AG08395 (cell line): ENCODE data around the gene USP15.

Experiments used
- DNase-seq: peaks from one replicate; pipeline ENCODE4 v3.0.0; 2012; ENCODE audit warnings: mixed read lengths, low spot score

The USP15 gene

GRCh38 chr12:62371661-62372060, 111.5 kb downstream of the USP15 start:
- DNase-seq, result no peak

GRCh38 chr12:62372134-62372533, 111.9 kb downstream of the USP15 start:
- DNase-seq, result no peak

DNA sequence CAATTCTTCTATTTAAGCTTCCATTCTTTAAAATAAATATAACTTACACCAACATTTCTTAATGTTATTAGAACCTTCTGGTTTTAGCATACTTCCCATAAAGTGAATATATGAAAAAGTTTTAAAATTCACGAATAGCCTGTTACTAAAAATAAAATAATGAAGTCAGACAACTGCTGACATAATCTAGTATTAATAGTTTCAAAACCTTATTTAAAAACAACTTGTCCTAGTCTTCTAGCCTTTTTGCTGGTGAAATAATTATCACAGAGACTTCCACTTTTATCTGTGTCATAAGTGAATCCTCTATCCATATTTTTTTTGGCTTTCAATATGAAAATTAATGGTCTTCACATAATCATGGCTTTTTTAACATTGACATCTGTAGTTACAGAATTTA, 112.6 kb downstream of the USP15 start:
- DNase-seq, result no peak

DNA sequence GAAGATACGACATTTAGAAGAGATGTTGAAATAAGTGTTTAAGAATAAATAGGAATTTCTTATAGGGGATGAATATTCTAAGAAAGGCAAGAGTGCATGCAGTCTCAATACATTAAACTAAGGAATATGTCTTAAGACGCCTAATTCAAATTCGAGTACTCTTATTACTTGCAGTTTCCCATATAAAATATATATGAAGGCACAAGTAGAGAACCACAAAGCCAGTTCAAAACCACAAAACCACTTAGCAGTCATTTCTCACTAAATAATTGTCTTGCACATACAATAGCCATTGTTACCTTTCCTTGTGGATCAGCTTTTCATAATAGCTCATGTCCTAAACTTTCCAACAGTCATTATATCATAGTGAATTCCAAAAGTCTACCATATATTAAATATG, 115.4 kb downstream of the USP15 start:
- DNase-seq, result no peak

- peak; percentile 19 for DNase-seq
Measured at GRCh38 chr12:62379026-62379722, 119.0 kb downstream of the USP15 start.

- no peak for DNase-seq
Measured at GRCh38 chr12:62379723-62380045, 119.5 kb downstream of the USP15 start.

DNA sequence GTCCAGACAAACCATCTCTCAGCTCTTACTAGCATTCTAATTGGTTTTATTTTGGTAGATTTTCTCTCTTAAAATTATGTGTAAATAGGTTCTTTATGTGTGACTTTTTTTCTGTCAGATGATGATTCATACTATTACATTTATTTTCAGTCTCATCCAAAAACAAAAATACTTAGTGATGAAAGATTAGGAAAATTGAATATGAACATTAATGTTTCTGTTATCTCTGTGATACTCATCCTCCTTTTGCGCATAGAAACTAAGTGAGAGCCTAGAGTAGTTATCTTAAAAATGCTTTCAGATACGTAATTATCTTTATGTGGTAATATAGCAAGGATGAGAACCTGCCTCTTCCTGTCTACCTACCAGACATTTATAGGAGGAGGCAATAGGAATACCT, 122.3 kb downstream of the USP15 start:
- no peak for DNase-seq

DNA sequence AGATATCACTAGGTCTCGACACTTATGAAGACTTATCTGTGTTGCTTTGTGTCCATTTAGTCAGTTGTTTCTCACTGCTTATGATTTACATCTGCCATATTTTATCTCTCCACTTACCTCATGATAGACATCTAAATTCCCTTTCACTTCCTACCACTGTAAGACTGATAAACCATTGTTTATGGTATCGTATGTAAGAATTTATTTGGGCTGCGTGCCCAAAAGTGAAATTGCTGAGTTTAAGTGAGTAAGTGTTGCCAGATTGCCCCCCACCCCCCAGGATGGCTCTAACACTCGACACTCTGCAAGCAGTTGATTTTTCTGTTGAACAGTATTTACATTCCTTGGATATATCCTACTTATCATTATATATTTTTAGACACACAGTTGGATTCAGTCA, 136.5 kb downstream of the USP15 start:
- DNase-seq, result no peak

DNA sequence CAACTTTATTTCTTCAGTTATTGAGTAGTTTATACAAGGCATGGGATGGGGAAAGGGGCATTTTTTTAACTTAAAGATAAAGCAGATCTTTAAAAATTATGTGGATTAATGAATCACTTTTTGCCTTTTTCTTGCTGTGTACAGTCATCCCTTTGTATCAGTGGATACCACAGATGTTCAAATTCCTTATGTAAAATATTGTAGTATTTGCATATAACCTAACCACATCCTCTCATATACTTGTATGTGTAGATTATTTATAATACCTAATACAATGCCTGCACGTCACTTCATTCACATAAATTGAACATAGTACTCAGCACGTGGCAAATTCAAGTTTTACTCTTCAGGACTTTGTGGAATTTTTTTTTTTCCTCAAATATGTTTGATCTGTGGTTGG, 139.9 kb downstream of the USP15 start:
- DNase-seq, result no peak

DNA sequence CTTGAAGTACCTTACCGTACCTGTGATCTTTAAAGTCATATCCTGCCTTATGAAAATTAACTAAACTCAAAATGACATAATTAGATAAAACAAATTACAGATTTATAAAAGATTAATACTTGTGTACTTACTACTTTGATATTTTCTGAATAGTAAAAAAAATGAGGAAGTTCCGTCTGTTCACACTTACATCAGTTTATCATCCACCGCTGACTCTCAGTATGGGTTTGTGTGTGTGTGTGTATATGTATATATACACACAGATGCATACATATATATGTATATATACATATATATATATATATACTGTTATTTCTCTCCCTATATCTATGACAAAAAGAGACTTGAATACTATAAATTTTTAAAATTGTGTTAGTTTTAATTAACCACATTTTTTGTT, 141.4 kb downstream of the USP15 start:
- DNase-seq, result no peak

DNA sequence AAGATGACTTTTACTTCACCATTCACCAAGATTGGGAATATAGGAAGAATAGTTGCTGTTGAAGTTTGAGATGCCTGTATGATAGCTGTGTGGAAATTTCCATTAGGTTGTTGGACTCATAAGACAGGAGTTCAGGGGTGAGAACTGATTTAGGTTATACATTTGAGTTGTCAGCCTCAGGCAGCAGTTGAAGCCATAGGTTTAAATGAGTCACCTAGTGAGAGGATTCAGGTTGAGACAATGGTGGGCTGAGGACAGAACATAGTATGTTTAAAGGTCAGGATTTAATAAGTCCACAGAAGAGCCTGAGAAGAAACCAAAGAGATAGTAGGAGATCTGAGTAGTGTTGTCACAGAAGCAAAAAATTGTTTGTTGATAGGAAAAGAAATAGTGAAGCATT, 142.8 kb downstream of the USP15 start:
- no peak for DNase-seq

GRCh38 chr12:62407587-62407986, 147.4 kb downstream of the USP15 start:
- DNase-seq, result no peak

DNA sequence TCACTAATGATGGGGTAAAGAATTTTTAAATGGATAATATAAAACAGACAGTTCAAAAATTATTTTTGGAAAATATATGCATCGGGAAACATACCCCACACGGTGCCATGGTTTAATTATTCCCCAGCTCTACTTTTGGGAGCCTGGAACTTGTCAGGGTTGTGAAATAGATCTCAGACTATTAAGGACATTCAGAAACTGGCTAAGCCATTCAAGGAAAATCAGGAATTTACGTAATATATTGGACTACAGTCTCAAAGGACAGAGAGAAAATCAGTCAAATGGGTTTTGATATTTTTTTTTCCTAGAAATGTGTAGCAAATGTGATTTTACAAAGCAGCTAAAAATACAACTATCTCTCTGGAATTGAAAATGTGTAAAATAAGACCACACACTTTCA, 148.9 kb downstream of the USP15 start:
- DNase-seq, result no peak

GRCh38 chr12:62414180-62414579, 154.0 kb downstream of the USP15 start:
- no peak for DNase-seq

- no peak for DNase-seq
Measured at GRCh38 chr12:62426089-62426488, 165.9 kb downstream of the USP15 start.

GRCh38 chr12:62429457-62429856, 169.3 kb downstream of the USP15 start:
- no peak for DNase-seq

DNA sequence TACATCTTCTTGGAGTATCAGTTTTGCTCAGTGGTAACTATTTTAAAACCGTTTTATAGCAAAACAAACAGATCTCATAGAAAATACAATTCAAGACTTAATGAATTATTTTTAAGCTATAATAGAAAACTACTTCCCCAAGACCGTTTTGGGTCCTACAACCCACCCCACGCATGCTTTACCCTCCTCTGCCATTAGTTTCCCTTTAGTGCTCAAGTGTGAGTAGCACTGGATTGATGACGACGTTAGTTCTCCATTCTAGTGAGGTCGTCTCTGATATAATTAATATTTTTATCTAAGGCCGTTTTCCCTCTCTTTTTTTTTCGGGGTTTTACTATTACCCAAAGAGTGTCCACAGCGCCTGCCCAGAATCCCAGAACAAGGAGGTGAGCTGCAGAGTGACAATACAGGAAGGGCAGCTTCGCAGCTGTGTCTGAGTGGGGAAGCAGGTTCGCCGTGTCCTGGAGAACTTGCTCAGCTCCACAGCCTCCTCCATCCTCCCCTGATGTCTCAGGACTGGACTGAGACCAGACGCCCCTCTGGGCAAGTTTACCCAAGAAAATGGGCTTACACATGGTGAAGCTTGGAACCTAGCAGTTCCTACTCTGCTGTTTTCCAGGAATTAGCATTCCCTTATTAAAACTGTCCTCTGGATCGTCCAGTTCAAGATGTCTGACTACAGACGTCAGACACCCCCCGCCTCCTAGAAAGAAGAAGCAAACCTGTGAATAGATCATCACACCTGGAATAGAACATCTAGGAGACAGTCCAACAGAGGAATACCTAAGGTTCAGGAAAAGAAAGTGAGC, 174.5 kb downstream of the USP15 start:
- DNase-seq, result no peak

- peak; percentile 65 for DNase-seq
Measured at GRCh38 chr12:62435303-62436163, 175.3 kb downstream of the USP15 start.

DNA sequence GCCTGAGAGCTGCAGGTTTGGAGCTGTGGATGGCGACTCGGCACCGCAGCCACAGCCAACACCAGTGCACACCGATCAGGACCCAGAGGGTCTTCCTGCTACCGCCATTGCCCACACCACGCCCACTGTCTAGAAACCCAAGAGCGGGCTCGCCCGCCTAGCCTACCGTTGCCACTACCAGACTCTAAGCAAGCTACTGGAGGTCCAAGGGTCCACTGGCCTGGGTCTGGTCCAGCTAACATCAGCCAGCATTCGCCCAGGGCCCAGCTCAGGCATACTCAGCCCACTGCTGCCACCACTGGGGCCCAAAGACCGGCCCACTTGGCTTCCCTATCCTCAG, 175.9 kb downstream of the USP15 start:
- no peak for DNase-seq

DNA sequence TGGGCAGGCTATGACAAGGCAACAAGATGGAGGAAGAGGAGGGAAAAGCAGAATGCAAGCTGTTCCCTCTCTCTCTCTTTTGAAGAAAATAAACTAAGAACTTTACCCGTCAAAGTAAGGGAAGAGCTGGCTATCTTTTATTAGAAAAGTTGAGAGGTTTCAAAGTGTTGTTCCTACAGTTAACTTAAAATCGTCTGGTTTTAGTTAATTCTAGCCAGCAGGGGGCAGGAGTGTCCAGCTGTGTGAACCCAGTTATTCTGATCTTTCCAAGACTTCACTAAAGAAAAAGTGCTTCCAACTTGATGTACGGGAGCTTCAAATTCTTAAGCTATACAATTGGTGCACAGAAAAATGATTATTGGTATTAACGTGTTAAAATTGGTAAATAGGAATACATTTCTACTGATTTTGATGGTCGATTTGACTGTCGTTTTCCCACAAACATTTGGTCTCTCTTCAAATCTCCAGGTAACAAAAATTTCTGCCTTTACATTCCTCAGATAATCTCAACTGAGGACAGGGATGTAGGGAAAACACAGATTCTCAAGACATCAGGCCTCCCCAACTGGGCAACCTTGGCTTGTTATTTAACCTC, 178.0 kb downstream of the USP15 start:
- peak; percentile 57 for DNase-seq

- DNase-seq, result no peak
Measured at GRCh38 chr12:62446754-62447452, 186.7 kb downstream of the USP15 start.

- DNase-seq, result no peak
Measured at GRCh38 chr12:62448436-62448835, 188.2 kb downstream of the USP15 start.
